Measurements from ENCODE around the gene NUDT13. TPM values are rescaled to one million over a fixed set of nuclear protein-coding genes. Genes with fewer than 3 reads are reported as not detected.
A peak's percentile ranks its signal among the peaks of the same experiment; 100 is the strongest.

The NUDT13 gene
- total and polyA plus RNA-seq, 2 of the 8 experiments (the other 6 are each of a cell fraction or from before 2014, with no cell fraction given) = 1.5 to 1.9 TPM

DNA sequence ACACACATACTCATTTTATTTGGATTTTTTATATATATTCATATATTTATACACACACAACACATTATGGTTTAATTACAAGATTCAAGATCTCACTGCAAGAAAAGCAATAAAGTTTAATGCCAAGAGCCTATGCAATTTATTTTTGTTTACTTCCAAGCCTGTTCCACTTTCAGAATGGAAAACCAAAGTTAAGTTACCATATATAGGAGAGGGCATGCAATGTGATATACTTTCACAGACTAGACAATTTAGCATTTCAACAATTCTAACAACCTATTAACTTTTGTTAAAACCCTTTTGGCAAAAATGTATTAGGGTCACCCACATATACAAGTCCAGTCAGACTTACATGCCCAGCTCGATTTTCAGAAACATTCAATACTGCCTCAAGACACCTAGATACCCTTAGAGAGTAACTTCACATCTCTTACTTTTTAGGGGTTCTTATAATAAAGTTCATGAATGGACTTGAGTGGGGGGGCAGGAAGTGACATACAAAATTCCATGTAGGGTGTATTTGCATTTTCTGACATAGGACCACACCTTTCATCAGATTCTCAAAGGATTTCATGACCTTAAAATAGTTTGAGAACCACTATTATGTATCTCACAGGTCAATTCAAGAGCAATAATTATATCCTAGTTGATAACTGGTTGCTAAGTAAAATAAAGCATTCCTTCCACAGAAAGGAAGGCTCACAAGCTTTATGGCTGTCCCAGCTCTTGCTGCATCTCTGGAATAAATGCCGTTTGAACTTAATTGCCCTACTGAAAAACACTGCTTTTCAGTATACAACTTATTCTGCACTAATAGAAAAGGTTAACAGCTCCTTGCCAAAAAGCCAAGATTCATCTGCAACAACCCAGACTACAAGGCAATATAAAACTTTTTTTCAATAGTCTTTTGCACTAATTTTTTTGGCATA, 16.1 kb upstream of the NUDT13 start:
- TF ChIP-seq GTF2F1 (IDR thresholded peaks at IDR 0.05; ENCODE audit: borderline replicate concordance, low read depth, low read length) = no peak
- TF ChIP-seq SP2 (IDR thresholded peaks at IDR 0.05; ENCODE audit: low read length) = no peak
- no peak for TF ChIP-seq RAD21 (IDR thresholded peaks at IDR 0.05 in 1 of 2, conservative IDR thresholded peaks at IDR 0.05 in 1 of 2; ENCODE audit: low read depth in 2 of 2, low read length in 2 of 2)
- TF ChIP-seq CREB1 (IDR thresholded peaks at IDR 0.05) = no peak
- TF ChIP-seq RBBP5 (IDR thresholded peaks at IDR 0.05; ENCODE audit: borderline replicate concordance, low read depth, low read length) = no peak
- TF ChIP-seq SIN3A (conservative IDR thresholded peaks at IDR 0.05 in 1 of 2, IDR thresholded peaks at IDR 0.05 in 1 of 2; ENCODE audit: low read depth in 1 of 2, low read length in 2 of 2) = no peak
- no peak for TF ChIP-seq RNF2 (IDR thresholded peaks at IDR 0.05; ENCODE audit: borderline replicate concordance, low read depth, low read length, missing control alignments, poor library complexity, severe bottlenecking)
- TF ChIP-seq EP300 (IDR thresholded peaks at IDR 0.05; ENCODE audit: borderline replicate concordance in 1 of 2, low read depth in 2 of 2, low read length in 2 of 2) = no peak
- no peak for TF ChIP-seq TBP (IDR thresholded peaks at IDR 0.05; ENCODE audit: low read depth, low read length)
- Histone ChIP-seq H2BK120ac (replicated peaks; ENCODE audit: low read depth, low read length) (no peak overlapping the region), H3K18ac (ENCODE audit: extremely low read depth, low read length) (no peak overlapping the region), H3K4me1 (replicated peaks in 1 of 4; ENCODE audit: control insufficient read depth in 3 of 4, insufficient read depth in 4 of 4, low read length in 3 of 4) (peaks cover 0 to 2% (median 0%) of the 10 kb centered on the region in 4 experiments; a peak in 1 of 7 replicates), H3K79me1 (ENCODE audit: low read depth, low read length) (peaks cover 4% of the 10 kb centered on the region; the same call in 1 of the 2 replicates), H3K4me3 (ENCODE audit: extremely low read depth in 1 of 4, insufficient read depth in 2 of 4, low read depth in 3 of 4, low read length in 4 of 4) (peak overlapping the region in 2 of 4 experiments; percentile 67 to 89; a peak in 2 of 8 replicates), H3K79me2 (ENCODE audit: control insufficient read depth in 1 of 2, insufficient read depth in 2 of 2, low read length in 2 of 2) (peaks cover 0 to 34% of the 10 kb centered on the region in 2 experiments; a peak in 3 of 4 replicates), H4K5ac (ENCODE audit: insufficient read length, low read depth, low read length) (no peak overlapping the region), H3K9ac (replicated peaks in 1 of 4; ENCODE audit: extremely low read depth in 1 of 4, low read depth in 3 of 4, low read length in 3 of 4) (no peak overlapping the region), H2AK5ac (ENCODE audit: low read depth, low read length) (no peak overlapping the region), H4K8ac (ENCODE audit: extremely low read depth, insufficient read depth, low read length) (no peak overlapping the region), H3K23me2 (ENCODE audit: low read depth, low read length) (no peaks in the 10 kb centered on the region; the same call in 1 of the 2 replicates), H2BK12ac (ENCODE audit: low read depth, low read length) (no peak overlapping the region), H3K36me3 (ENCODE audit: control insufficient read depth in 2 of 4, insufficient read depth in 4 of 4, low read length in 3 of 4) (no peaks in the 10 kb centered on the region), H3K4me2 (ENCODE audit: insufficient read depth in 1 of 2, low read depth in 2 of 2, low read length in 2 of 2) (peak overlapping the region; percentile 78 to 87; a peak in 3 of 4 replicates), H2BK15ac (ENCODE audit: low read length) (no peak overlapping the region), H3K27ac (ENCODE audit: low read depth, low read length) (no peak overlapping the region), H3K9me3 (ENCODE audit: insufficient read depth in 2 of 2, low read depth in 1 of 2, low read length in 1 of 2) (no peaks in the 10 kb centered on the region), H2AFZ (ENCODE audit: low read length) (no peak overlapping the region), H3K27me3 (replicated peaks in 1 of 4; ENCODE audit: control insufficient read depth in 3 of 4, extremely low read depth in 1 of 4, insufficient read depth in 3 of 4, low read length in 3 of 4) (no peaks in the 10 kb centered on the region), H3K14ac (ENCODE audit: insufficient read length) (no peak overlapping the region), H4K20me1 (replicated peaks in 1 of 2; ENCODE audit: control insufficient read depth in 1 of 2, insufficient read depth in 2 of 2, low read length in 2 of 2) (no peaks in the 10 kb centered on the region), H3K4ac (replicated peaks; ENCODE audit: insufficient read length, low read depth, low read length) (no peak overlapping the region), H3K56ac (replicated peaks; ENCODE audit: insufficient read length, low read depth, low read length) (no peak overlapping the region), H3K23ac (ENCODE audit: insufficient read length) (no peak overlapping the region), H2BK20ac (ENCODE audit: low read length) (no peak overlapping the region), H2BK5ac (ENCODE audit: low read depth, low read length) (no peak overlapping the region), H4K91ac (replicated peaks; ENCODE audit: insufficient read length, low read length) (no peak overlapping the region)
- WGBS, 2 experiments (ENCODE audit: extremely low coverage in 1 of 2, insufficient coverage in 1 of 2, insufficient read length in 1 of 2, insufficient replicate concordance in 2 of 2, low coverage in 1 of 2, low lambda C conversion rate in 2 of 2, missing lambda C conversion rate in 1 of 2) = 89% methylated on average over 2 of the region's 2 CpGs; no CpG with 5 or more reads in 1 of the 2 experiments
- FAIRE-seq = no peak
- POLR2A ChIA-PET (ENCODE audit: partially characterized antibody) = interaction anchor here (2.2 to 8.0 kb wide), 2 partner anchors 14 to 20 kb away, joined by 10 to 82 read pairs; partner anchors contain the start of gene NUDT13
- no peak for DNase-seq (ENCODE audit: low read depth in 1 of 2, low spot score in 2 of 2)
- CTCF ChIA-PET (ENCODE audit: partially characterized antibody) = interaction anchor here (0.7 to 6.9 kb wide), 6 partner anchors 14 to 821 kb away, joined by 3 to 41 read pairs (median 3); partner anchors contain the start of genes DDIT4 and NUDT13
